DMS153 treated with DMSO at 0.1 percent for 48 hours (cell line): Measurements from ENCODE around the gene CHM.
"Not testable (repeated sequence)": the region's sequence is repeated elsewhere in the genome, so short reads cannot be mapped to it uniquely, and the experiment has no call there.

Source experiments
- DNase-seq: peaks from one replicate; lab custom pipeline; 2025; ENCODE audit not compliant: unreplicated experiment; lab: John Stamatoyannopoulos, UW

CHM gene, protein sequence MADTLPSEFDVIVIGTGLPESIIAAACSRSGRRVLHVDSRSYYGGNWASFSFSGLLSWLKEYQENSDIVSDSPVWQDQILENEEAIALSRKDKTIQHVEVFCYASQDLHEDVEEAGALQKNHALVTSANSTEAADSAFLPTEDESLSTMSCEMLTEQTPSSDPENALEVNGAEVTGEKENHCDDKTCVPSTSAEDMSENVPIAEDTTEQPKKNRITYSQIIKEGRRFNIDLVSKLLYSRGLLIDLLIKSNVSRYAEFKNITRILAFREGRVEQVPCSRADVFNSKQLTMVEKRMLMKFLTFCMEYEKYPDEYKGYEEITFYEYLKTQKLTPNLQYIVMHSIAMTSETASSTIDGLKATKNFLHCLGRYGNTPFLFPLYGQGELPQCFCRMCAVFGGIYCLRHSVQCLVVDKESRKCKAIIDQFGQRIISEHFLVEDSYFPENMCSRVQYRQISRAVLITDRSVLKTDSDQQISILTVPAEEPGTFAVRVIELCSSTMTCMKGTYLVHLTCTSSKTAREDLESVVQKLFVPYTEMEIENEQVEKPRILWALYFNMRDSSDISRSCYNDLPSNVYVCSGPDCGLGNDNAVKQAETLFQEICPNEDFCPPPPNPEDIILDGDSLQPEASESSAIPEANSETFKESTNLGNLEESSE

DNA sequence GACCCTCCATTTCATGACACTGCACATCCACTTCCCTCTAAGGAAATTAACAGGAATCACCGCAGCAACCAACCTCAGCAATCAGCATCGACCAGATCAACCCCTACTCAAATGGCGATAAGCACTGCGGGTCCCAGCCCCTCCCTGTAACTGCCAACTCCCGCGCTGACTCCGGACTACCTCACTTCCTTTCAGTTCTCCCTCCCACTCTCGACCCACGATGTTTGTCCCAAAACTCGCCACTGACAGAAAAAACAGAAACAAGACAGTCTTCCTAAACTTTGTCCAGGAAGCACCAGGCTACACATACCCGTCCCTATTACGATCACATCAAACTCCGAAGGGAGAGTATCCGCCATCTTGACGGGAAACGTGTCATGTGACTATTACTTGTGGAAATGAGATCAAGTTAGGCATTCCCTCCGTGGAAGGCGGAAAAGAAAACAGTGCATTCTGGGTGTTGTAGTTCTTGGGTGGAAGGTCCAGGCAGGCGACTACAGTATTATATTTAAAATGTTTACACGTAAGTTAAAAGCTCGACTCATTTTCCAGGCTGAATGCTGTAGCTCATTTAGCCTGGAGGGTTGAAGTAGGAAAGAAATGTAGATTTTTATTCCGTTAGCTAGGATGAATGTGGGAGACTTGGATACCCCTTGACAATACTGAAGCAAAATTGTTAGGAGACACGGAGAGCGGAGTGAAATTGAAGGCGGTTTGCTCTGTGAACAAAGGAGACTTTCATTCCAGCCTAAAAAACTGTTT lies at the start of gene CHM:
Gene CHM, minus strand, starts transcription at position 385 of the 762 bp plus-strand sequence. Its CDS starts 26 bp downstream, at position 359.
- DNase-seq = no peak

DNA sequence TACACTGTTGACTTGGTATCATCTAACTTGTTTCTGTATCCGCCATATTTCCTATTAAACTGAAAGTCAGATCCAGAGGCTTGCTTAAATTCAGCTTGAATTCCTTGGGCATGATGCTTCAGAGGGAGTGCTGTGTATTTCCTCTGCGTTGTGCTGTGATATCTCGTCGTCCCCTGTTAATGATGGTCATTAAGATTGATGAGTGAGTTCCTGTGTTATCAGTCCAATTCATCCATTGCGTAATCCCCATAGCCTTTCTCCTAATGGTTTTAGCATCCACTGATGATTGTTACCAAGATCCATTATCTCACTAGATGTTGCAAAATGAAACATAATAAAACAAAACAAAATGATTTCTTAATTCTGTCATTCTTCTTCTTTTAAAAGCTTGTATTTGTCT lies 31.3 kb upstream of the CHM start:
- DNase-seq = no peak

DNA sequence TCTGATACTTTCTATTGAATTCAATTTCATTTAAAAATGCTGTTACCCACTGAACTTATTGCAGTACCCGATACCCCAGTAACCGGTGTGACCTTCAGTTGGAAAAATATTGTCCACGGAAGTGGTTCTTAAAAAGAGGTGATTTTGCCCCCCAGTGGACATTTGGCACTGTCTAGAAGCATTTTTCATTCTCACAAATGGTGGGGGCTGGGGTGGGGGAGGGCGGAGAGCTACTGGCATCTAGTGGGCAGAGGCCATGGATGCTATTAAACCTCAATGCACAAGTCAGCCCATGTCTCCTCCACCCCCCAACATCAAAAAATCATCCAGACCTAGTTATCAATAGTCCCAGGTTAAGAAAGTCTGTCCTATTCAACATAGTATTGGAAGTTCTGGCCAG lies 19.6 kb upstream of the CHM start:
- no peak for DNase-seq

DNA sequence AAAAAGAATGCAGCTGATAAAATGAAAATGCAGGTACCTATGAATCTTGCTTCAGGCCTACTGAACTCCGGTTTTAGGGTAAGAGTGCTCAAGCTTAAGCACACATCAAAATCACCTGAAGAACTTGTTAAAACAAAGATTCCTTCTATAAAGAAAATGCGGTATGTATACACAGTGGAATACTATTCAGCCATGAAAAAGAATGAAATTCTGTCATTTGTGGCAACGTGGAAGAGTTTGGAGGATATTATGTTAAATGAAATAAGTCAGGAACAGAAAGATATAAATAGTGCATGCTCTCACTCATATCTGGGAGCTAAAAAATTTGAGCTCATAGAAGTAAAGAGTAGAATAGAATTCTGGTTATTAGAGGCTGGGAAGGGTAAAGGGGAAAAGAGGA lies 14.0 kb upstream of the CHM start:
- no peak for DNase-seq

DNA sequence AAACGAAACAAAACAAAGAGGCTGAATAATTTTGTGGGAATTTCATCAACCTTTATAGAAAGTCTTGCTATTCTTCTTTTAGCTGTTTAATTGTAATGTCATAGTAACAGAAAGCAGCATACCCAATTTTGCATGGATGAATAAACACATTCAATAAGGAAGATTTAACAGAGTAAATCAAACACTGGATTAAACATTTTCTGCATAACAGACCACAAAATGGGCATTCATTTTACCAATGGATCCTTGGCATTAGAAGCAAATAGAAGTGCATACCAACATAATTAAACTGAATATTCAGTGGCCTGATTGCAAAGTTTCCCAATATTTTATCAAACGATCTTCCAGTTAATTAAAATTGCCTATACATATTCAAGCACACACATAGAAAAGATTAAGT lies 4.4 kb upstream of the CHM start:
- no peak for DNase-seq

DNA sequence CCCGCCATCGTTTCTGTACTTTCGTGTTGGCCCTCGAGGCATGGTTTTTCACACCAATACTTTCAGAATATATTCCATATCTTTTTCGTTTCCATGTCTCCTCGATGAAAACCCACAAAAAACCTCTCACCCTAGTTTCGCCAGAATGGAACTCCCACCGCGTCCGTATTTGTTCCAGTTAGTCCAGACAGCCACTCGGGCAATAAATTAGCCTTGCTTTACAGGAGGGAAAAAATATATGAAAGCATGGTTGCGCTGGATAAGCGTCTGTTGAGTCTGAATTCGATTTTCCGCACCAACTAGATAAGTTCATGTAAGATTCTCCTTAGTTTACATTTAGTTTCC lies 550 bp upstream of the CHM start:
- DNase-seq = no peak

DNA sequence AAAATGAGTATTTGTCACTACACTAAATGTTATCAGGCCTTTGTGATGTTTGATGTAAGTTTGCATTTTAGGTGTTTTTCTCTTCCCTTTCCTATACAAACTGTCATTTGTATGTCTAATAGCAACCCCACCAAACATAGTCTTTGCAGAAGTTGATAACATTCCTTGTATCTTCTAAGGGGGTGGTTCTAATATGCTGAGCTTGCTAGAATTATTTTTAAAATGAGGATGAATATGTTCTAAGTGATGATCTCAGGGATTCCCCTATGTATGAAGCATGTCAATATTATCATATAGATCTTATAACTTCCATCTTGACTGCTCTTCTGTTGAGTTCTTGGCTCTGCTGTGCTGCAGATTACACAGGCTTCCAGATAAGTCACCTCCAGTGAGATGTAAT lies 3.1 kb downstream of the CHM start:
- no peak for DNase-seq

DNA sequence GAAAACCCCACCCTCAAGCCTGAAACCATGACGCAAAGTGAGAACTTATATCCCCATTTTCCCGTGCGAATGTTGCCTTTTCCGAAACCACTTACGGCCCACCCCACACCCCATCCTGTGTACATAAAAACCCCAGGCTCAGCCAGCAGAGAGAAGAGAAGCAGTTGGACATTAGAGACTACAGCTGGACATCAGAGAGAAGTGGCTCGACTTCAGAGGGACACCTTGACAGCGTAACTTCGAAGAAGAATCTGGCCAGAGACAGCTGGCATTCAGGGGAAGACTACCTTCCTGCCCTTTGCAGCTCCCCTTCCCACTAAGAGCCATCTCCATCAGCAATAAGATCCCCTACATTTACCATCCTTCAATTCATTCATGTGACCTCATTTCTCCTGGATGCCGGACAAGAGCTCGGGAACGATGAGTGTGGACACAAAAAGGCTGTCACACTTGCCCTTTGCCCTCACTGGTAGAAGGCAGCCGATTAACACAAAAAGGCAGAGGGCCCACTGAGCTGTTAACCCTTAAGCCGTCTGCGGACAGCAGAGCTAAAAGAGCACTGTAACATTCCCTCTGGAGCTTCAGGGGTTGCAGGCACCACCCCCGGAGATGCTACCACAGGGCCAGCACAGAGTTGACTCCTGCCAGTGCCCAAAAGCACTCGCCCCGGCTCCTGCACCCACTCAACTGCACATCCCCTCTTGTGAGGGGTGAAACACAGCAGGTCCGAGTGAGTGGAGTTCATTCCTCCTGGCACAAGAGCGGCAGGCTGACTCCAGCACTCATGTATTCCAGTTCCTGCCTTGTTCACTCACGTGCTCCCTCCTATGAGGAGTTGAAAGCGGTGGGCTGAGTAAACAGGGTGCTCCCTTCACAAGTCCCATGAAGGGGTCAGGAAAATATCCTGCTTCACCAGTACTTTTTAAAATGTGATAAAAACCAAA lies 7.5 kb downstream of the CHM start:
- DNase-seq = no peak

DNA sequence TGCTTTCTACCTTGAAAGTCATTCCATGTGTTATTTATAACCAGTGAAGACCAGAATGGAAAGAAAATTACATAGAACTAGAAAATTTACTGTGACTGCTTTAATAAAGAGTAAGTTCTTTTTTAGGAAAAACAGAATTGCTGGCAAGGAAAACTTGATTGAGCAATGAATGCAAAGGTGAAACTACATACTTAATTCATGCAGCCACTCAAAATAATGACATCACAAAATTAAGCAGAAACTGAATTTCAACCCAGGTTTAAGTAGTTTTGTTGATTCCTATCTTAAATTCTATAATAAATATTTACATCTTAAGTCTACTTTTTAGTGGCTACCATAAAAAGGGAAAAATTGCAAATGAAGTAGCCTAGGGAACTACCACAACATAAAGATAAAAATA lies 14.0 kb downstream of the CHM start:
- no peak for DNase-seq

DNA sequence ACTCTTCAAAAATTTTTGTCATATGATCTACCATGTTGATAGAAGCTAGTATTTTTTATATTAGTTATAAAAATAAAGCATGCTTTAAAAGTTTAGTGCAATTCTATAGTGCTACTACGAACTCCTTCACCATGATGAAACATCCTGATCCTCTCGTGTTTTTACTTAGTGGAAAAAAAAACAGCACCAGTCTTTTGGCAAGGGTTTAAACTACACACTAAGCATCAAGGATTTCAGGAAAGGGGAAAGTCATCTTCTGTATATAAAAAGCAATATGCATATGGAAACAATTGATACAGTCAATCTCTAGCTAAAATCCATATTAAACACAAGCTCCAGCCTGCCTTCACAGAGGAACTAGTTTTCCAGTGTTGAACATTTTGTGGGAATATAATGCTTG lies 18.7 kb downstream of the CHM start:
- no peak for DNase-seq

DNA sequence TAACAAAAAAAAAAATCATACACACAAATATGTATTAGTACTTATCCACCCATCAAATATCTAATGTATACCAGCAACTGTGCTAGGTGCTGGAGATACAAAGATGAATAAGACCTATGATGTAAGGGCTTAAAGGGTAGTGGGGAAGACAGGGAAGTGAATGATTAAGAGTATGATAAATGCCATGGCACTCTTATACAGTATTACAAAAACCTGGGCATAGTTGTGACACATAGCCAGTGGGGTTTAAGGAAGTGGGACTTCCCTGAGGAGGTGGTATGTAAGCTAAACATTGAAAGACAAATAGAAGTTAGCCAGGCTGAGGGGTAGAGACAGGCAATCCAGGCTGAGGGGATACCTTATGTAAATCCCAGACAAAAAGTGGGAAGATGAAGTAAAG lies 23.5 kb downstream of the CHM start:
- DNase-seq = no peak

DNA sequence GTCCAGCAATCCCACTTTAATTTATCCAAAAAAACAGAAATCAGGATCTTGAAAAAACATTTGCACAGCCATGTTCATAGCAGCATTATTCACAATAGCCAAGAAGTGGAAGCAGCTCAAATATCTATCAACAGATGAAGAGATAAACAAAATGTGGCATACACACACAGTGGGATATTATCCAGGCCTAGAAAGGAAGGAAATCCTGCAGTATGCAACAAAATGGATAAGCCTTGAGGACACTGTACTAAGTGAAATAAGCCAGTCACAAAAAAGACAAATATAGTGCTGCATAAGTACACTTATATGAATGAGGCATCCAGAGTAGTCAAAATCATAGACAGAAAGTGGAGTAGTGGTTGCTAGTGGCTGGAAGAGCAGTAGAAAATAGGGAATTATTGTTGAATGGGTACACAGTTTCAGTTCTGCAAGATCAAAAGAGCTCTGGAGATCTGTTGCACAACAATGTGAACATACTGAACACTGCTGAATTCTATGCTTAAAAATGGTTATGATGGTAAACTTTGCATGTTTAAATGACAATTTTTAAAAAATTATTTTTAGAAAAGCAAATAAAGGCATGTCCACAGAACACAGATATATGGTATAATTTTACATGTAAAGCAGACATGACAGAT lies 25.6 kb downstream of the CHM start:
- DNase-seq = no peak

DNA sequence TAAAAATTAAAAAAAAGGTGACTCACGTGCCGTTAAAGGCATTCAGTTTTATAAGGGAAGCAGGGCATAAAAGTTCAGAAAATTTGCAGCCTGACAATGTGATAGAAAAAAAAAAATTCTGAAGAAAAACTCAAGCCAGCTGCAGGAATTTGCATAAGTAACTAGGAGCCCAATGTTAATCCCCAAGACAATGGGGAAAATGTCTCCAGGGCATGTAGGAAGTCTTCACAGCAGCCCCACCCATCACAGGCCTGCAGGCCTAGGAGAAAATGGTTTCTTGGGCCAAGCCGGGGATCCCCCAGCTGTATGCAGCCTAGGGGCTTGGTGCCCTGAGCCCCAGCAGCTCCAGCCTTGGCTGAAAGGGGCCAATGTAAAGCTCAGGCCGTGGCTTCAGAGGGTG lies 31.2 kb downstream of the CHM start:
- no peak for DNase-seq

DNA sequence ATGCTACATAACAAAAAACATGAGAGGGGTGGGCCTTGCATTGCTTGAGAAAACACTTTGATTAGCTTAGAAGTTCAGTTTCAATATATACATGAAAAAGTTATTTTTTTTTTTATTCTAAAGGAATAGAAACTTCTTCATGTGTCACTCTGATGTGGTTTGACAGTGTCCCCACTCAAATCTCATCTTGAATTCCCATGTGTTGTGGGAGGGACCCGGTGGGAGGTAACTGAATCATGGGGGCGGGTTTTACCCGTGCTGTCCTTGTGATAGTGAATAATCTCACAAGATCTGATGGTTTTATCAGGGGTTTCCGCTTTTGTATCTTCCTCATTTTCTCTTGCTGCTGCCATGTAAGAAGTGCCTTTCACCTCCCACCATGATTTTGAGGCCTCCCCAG lies 32.4 kb downstream of the CHM start:
- not testable (repeated sequence) for DNase-seq

DNA sequence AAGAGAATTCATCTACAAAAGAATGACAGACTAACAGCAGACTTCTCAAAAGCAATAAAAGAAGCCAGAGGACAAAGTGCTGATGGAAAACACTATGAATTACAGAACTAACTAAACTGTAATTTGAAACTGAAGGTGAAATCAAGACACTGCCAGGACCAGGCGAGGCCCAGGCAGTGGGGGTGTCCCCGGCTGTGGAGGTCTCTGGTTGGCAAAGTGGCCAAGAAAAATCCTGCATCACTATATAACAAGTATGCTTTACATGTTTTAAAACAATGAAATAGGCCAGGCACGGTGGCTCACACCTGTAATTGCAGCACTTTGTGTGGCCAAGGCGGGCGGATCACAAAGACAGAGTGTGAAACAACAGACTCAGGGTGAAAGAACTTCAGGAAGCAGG lies 32.9 kb downstream of the CHM start:
- no peak for DNase-seq

DNA sequence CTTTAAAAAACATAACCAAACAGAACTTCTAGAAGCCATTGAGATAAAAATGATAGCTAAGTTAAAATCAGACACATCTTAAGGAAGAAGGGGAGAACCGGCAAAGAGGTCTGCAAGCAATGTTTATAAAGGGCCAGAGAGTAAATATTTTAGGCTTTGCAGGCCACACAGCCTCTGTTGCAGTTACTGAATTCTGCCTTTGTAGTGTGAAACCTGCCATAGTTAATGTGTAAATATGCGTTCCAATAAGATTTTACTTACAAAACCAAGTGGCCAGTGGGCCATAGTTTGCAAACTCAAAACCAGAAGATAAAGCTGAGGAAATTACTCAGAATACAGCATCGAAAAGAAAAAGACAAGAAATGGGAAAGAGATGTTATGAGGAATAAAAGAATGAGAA lies 33.6 kb downstream of the CHM start:
- no peak for DNase-seq

DNA sequence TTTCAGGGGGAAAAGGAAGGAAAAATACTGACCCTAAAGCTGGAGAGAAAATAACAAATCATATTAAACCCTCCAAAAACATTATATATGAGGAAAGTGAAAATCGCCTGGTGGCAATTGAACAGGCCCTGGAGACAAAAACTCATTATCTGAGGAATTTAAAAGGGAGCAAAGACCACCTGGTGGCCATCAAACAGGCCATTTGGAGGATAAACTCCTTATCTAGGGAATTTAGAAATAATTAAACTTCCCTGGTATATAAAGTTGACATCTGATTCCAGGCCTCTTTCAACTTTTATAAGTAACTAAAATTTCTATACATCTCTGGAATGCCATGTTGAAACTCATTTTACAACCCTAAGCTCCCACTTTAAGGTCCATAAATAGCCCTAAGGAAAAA lies 35.2 kb downstream of the CHM start:
- no peak for DNase-seq

DNA sequence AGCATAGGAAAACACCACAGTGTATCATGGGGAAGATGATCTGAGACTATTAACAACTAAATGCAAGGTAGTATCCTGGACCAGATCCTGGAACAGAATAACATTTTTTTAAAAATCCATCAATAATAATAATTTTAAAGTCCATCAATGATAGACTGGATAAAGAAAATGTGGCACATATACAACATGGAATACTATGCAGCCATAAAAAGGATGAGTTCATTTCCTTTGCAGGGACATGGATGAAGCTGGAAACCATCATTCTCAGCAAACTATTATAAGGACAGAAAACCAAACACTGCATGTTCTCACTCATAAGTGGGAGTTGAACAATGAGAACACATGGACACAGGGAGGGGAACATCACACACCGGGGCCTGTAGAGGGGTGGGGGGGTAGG lies 37.6 kb downstream of the CHM start:
- DNase-seq = not testable (repeated sequence)

DNA sequence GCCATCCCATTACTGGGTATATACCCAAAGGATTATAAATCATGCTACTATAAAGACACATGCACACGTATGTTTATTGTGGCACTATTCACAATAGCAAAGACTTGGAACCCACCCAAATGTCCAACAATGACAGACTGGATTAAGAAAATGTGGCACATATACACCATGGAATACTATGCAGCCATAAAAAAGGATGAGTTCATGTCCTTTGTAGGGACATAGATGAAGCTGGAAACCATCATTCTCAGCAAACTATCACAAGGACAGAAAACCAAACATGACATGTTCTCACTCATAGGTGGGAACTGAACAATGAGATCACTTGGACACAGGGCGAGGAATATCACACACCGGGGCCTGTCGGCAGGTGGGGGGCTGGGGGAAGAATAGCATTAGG lies 39.5 kb downstream of the CHM start:
- DNase-seq = not testable (repeated sequence)

DNA sequence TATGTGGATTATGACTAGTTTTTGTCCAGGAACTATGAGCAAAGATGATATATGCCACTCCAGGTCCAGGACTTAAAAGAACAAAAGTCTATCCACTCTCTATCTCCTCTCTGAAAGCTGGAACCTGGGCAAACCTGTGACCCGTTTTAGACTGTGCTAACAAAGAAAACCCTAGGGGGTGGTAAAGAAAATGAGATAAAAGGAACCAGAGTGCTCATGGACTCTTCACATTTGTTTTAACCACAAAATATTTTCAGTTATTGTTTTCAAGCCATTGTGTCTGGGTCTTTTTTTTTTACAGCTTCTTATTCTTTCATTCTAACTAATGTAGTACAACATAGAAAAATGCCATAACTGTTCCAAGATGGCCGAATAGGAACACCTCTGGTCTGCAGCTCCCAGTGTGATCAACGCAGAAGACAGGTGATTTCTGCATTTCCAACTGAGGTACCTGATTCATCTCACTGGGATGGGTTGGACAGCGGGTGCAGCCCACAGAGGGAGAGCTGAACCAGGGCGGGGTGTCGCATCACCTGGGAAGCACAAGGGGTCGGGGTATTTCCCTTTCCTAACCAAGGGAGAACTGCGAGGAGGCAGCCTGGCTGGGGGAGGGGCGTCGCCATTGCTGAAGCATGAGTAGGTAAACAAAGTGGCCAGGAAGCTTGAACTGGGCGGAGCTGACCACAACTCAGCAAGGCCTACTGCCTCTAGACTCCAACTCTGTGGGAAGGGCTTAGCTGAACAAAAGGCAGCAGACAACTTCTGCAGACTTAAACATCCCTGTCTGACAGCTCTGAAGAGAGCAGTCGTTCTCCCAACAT lies 45.1 kb downstream of the CHM start:
- DNase-seq = peak; percentile 28
